SK-N-SH (cell line): Measurements from ENCODE around the gene TIMP2.

ENCODE experiments used
- CTCF ChIP-seq: fragments of 200-600 bp; sonication (generic); IDR thresholded peaks from 2 replicates; pipeline ENCODE4 v1.6.1; 2017; ENCODE audit warnings: antibody characterized with exemption, mild to moderate bottlenecking, moderate library complexity
- FOXJ3 ChIP-seq: sonication (generic); formaldehyde crosslinking; IDR thresholded peaks from 2 replicates; pipeline ENCODE4 v1.5.1; 2020; ENCODE audit warnings: mild to moderate bottlenecking, missing genetic modification reagents
- GABPA ChIP-seq: IDR thresholded peaks from 2 replicates; pipeline ENCODE4 v1.4.0; 2012; ENCODE audit warnings: low read depth, mild to moderate bottlenecking
- POLR2AphosphoS5 ChIP-seq: IDR thresholded peaks from 2 replicates; pipeline ENCODE4 v1.6.1; 2012; ENCODE audit warnings: low read depth, low read length
- RAD21 ChIP-seq: IDR thresholded peaks from 2 replicates; pipeline ENCODE4 v1.6.1; 2012; ENCODE audit warnings: mild to moderate bottlenecking, low read length
- SMC3 ChIP-seq: IDR thresholded peaks from 2 replicates; pipeline ENCODE4 v1.6.1; 2012; ENCODE audit warnings: low read depth, low read length, improper control_type of control experiment
- TAF1 ChIP-seq: IDR thresholded peaks from 2 replicates; pipeline ENCODE4 v1.6.1; 2012; ENCODE audit warnings: low read depth, mild to moderate bottlenecking, low read length, moderate library complexity, borderline replicate concordance
- USF2 ChIP-seq: fragments of 150-350 bp; IDR thresholded peaks from 2 replicates; pipeline ENCODE4 v1.6.1; 2017; ENCODE audit warnings: antibody characterized with exemption, low read length, low read depth, borderline replicate concordance
- YY1 ChIP-seq: IDR thresholded peaks from 2 replicates; pipeline ENCODE4 v1.4.0; 2012; ENCODE audit warnings: low read depth, mild to moderate bottlenecking
- ZBTB33 ChIP-seq: IDR thresholded peaks from 2 replicates; pipeline ENCODE4 v1.4.0; 2012; ENCODE audit warnings: low read depth, borderline replicate concordance
- TF ChIP-seq, protein P1 (sequence below): IDR thresholded peaks from 2 replicates; pipeline ENCODE4 v1.4.0; 2012; ENCODE audit warnings: low read depth, borderline replicate concordance

DNA sequence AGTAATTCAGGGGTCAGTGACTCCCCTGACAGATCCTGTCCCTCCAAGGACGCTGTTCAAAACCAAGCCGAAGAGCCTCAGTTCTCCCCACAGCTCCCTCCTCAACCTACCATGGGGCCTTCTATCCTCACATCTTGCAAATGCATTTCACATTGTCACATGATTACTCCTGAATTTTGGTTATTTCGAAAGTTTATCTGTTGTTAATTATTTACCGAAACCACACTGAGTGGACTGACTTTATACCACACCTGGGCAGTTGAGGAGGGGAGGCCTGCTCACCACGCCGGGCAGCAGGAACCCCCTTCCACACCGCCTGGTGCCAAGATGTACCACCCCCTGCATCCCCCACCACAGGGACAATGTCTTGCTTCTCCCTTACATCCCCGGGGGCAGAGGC lies 4.7 kb downstream of the TIMP2 start:
- no peak for TF ChIP-seq TAF1
- TF ChIP-seq, protein P1, sequence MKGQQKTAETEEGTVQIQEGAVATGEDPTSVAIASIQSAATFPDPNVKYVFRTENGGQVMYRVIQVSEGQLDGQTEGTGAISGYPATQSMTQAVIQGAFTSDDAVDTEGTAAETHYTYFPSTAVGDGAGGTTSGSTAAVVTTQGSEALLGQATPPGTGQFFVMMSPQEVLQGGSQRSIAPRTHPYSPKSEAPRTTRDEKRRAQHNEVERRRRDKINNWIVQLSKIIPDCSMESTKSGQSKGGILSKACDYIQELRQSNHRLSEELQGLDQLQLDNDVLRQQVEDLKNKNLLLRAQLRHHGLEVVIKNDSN, result no peak
- no peak for TF ChIP-seq YY1
- no peak for TF ChIP-seq CTCF
- no peak for TF ChIP-seq ZBTB33
- no peak for TF ChIP-seq RAD21
- TF ChIP-seq FOXJ3 (CRISPR knock-in tag), result no peak
- TF ChIP-seq SMC3, result no peak
- TF ChIP-seq POLR2AphosphoS5, result no peak
- no peak for TF ChIP-seq GABPA
- no peak for TF ChIP-seq USF2
